Keratinocyte (primary cell): ENCODE results near the gene KRIT1. TPM values are rescaled to one million over a fixed set of nuclear protein-coding genes. Genes with fewer than 3 reads are reported as not detected.

Experiments
- DNase-seq: peaks from one replicate; pipeline ENCODE4 v3.0.0-alpha.2; 2011; ENCODE audit warnings: low read depth, missing footprints, low spot score
- FAIRE-seq: peaks from 2 replicates; lab custom pipeline; 2011; peaks lifted over from hg19 to GRCh38; lab: Jason Lieb, UNC
- H2AFZ ChIP-seq: 2 replicates; pipeline ENCODE4 v1.6.0; 2012; ENCODE audit warnings: low read length, control low read depth, inconsistent platforms; ENCODE audit not compliant: control insufficient read depth
- H3K27ac ChIP-seq: 2 replicates; pipeline ENCODE4 v1.5.1; 2011; ENCODE audit warnings: low read length; ENCODE audit not compliant: control insufficient read depth, insufficient read depth
- H3K27me3 ChIP-seq: 3 replicates; pipeline ENCODE4 v1.6.0; 2011; ENCODE audit warnings: low read length; ENCODE audit not compliant: control insufficient read depth, insufficient read depth; ENCODE audit errors: extremely low read depth
- H3K36me3 ChIP-seq, 2 experiments: 2 replicates in 1 of 2; 3 replicates in 1 of 2; pipeline ENCODE4 v1.5.1; 2011; ENCODE audit warnings: low read length in 2 of 2, mild to moderate bottlenecking in 1 of 2; ENCODE audit not compliant: control insufficient read depth in 2 of 2, insufficient read depth in 2 of 2; ENCODE audit errors: extremely low read depth in 1 of 2
- H3K4me1 ChIP-seq: 3 replicates; pipeline ENCODE4 v1.5.1; 2011; ENCODE audit warnings: low read length; ENCODE audit not compliant: control insufficient read depth, insufficient read depth; ENCODE audit errors: extremely low read depth
- H3K4me2 ChIP-seq: 3 replicates; pipeline ENCODE4 v1.6.0; 2011; ENCODE audit warnings: low read depth, low read length; ENCODE audit not compliant: control insufficient read depth, insufficient read depth; ENCODE audit errors: extremely low read depth
- H3K4me3 ChIP-seq, 3 experiments: fragments of 200-600 bp in 1 of 3; sonication (generic) in 1 of 3; 2 replicates in 2 of 3; 3 replicates in 1 of 3; pipeline ENCODE4 v1.5.1; 2011 to 2016; ENCODE audit warnings: low read length in 3 of 3, mild to moderate bottlenecking in 3 of 3, control low read depth in 2 of 3, inconsistent platforms in 1 of 3, low read depth in 1 of 3, mixed read lengths in 1 of 3, mixed run types in 1 of 3, moderate library complexity in 1 of 3; ENCODE audit not compliant: control insufficient read depth in 2 of 3, insufficient read depth in 2 of 3; ENCODE audit errors: extremely low read depth in 1 of 3
- H3K79me2 ChIP-seq: 2 replicates; pipeline ENCODE4 v1.6.0; 2012; ENCODE audit warnings: low read length; ENCODE audit not compliant: control insufficient read depth, insufficient read depth
- H3K9ac ChIP-seq: 3 replicates; pipeline ENCODE4 v1.6.0; 2011; ENCODE audit warnings: low read length; ENCODE audit not compliant: control insufficient read depth, insufficient read depth; ENCODE audit errors: extremely low read depth
- H3K9me1 ChIP-seq: 3 replicates; pipeline ENCODE4 v1.6.0; 2011; ENCODE audit warnings: low read length; ENCODE audit not compliant: control insufficient read depth, insufficient read depth; ENCODE audit errors: extremely low read depth
- H3K9me3 ChIP-seq: 2 replicates; pipeline ENCODE4 v1.5.1; 2012; ENCODE audit warnings: low read depth, low read length; ENCODE audit not compliant: control insufficient read depth
- H4K20me1 ChIP-seq: 3 replicates; pipeline ENCODE4 v1.6.0; 2011; ENCODE audit warnings: low read length; ENCODE audit not compliant: control insufficient read depth, insufficient read depth; ENCODE audit errors: extremely low read depth
- CTCF ChIP-seq, 3 experiments: IDR thresholded peaks in 1 of 3; conservative IDR thresholded peaks in 1 of 3; optimal IDR thresholded peaks in 1 of 3; 2 replicates in 2 of 3; 3 replicates in 1 of 3; pipeline versions ENCODE3 to v1.5.1; 2011; ENCODE audit warnings: low read length in 3 of 3, mild to moderate bottlenecking in 3 of 3, moderate library complexity in 2 of 3, control low read depth in 1 of 3, inconsistent platforms in 1 of 3; ENCODE audit not compliant: insufficient read depth in 2 of 3; ENCODE audit errors: extremely low read depth in 1 of 3
- EZH2 ChIP-seq: IDR thresholded peaks from one replicate; pipeline ENCODE4 v1.6.1; 2012; ENCODE audit warnings: inconsistent platforms, mild to moderate bottlenecking, low read length, moderate library complexity
- dilution Hi-C: fragments of 300-500 bp; cut with MboI; formaldehyde crosslinking; loops from one replicate; pipeline ENCODE4 v1.7.0; 2020; ENCODE audit warnings: low sequenced_read_pairs; ENCODE audit not compliant: extremely low pct_ligation_motif_present
- polyA plus RNA-seq, 5 experiments: library from polyadenylated mRNA; depleted of rRNA in 3 of 5; stranded (reverse) in 3 of 5; stranded (forward) in 1 of 5; unstranded in 1 of 5; fragments of >200 nt; gene quantifications; 1 replicate in 1 of 5; 2 replicates in 3 of 5; 3 replicates in 1 of 5; pipeline versions ENCODE4 v1.2.1 to v1.2.3, GENCODE V29; 2011 to 2012; ENCODE audit warnings: missing spikeins in 2 of 5, low read depth in 1 of 5, low replicate concordance in 1 of 5

Gene KRIT1
- polyA plus RNA-seq, 1 donor (not counting 4 experiments of a cell fraction or from before 2014, with no cell fraction given), result 39.5 TPM

- dilution Hi-C loops, result no loop called here
- no peaks in the 10 kb centered on the region for H4K20me1 ChIP-seq
- no peak overlapping the region for H3K9ac ChIP-seq
- peak overlapping the region; percentile 33 for H3K4me2 ChIP-seq
- peaks cover 31% of the 10 kb centered on the region for H3K4me1 ChIP-seq
- H3K9me3 ChIP-seq, result no peaks in the 10 kb centered on the region
- no peak for FAIRE-seq
- no peaks in the 10 kb centered on the region for H3K27me3 ChIP-seq
- DNase-seq, result no peak
- TF ChIP-seq EZH2 (no peak), CTCF (optimal IDR thresholded peaks at IDR 0.05 in 1 of 3, IDR thresholded peaks at IDR 0.05 in 1 of 3, conservative IDR thresholded peaks at IDR 0.05 in 1 of 3; ENCODE audit: extremely low read depth in 1 of 3, insufficient read depth in 2 of 3, low read length in 3 of 3) (no peak)
- H2AFZ ChIP-seq, result no peak overlapping the region
- H3K4me3 ChIP-seq, result no peak overlapping the region
- H3K27ac ChIP-seq, result no peak overlapping the region
- peaks cover 88% of the 10 kb centered on the region for H3K79me2 ChIP-seq
- H3K9me1 ChIP-seq, result no peaks in the 10 kb centered on the region
- no peaks in the 10 kb centered on the region for H3K36me3 ChIP-seq
These were observed 5.5 kb upstream of the KRIT1 start for GRCh38 chr7:92251181-92251580.

- no peak overlapping the region for H2AFZ ChIP-seq
- H3K9ac ChIP-seq, result no peak overlapping the region
- FAIRE-seq (no peak), DNase-seq (no peak)
- no peaks in the 10 kb centered on the region for H3K36me3 ChIP-seq
- H3K4me3 ChIP-seq, result no peak overlapping the region
- TF ChIP-seq EZH2 (no peak), CTCF (optimal IDR thresholded peaks at IDR 0.05 in 1 of 3, IDR thresholded peaks at IDR 0.05 in 1 of 3, conservative IDR thresholded peaks at IDR 0.05 in 1 of 3; ENCODE audit: extremely low read depth in 1 of 3, insufficient read depth in 2 of 3, low read length in 3 of 3) (no peak)
- H4K20me1 ChIP-seq, result no peaks in the 10 kb centered on the region
- H3K27me3 ChIP-seq, result no peaks in the 10 kb centered on the region
- H3K79me2 ChIP-seq, result peaks cover 86% of the 10 kb centered on the region
- H3K9me1 ChIP-seq, result no peaks in the 10 kb centered on the region
- no peaks in the 10 kb centered on the region for H3K9me3 ChIP-seq
- dilution Hi-C loops, result no loop called here
- no peak overlapping the region for H3K27ac ChIP-seq
- peaks cover 31% of the 10 kb centered on the region for H3K4me1 ChIP-seq
- no peak overlapping the region for H3K4me2 ChIP-seq
These were observed 4.9 kb upstream of the KRIT1 start for GRCh38 chr7:92250603-92251002.
